ENCODE results near the gene XRCC1. TPM values are rescaled to one million over a fixed set of nuclear protein-coding genes. Genes with fewer than 3 reads are reported as not detected.

Gene XRCC1
- total and polyA plus RNA-seq, 2 of the 4 experiments (the other 2 are of a cell fraction): 12.5 to 21.3 TPM

GRCh38 chr19:43504426-43505185, 70.7 kb downstream of the XRCC1 start, which contains the start of gene PHLDB3:
TSS of gene PHLDB3 (minus strand) at chr19:43504746. CDS start at chr19:43504118, 628 bp downstream.
- no peak within 1 kb of the TSS for H2BK20ac ChIP-seq (ENCODE audit: low read depth, low read length)
- H3K4me1 ChIP-seq (ENCODE audit: control insufficient read depth, insufficient read depth, low read length): peaks cover 4% of the 10 kb centered on the region; the same call in 1 of the 2 replicates
- no peaks in the 10 kb centered on the region for H3K9me1 ChIP-seq (ENCODE audit: insufficient read depth, low read length)
- DNase-seq: peak; percentile 9
- WGBS, 2 experiments (ENCODE audit: extremely low coverage in 2 of 2, insufficient read length in 1 of 2): 0% methylated on average over 7 of the region's 42 CpGs; no CpG with 5 or more reads in 1 of the 2 experiments
- peaks cover 11% of the 10 kb centered on the region for H3K36me3 ChIP-seq (ENCODE audit: control insufficient read depth, insufficient read depth, low read length)
- peak within 1 kb of the TSS; percentile 88 for H3K4me3 ChIP-seq (ENCODE audit: insufficient read depth, low read depth, low read length)
- intact Hi-C loops (cut with micrococcal nuclease): no loop called here
- in situ Hi-C loops (cut with MboI; ENCODE audit: low sequenced_read_pairs): no loop called here
- no peak for TF ChIP-seq CTCF (conservative IDR thresholded peaks at IDR 0.05; ENCODE audit: low read depth, low read length)
- TF ChIP-seq USF2 (IDR thresholded peaks at IDR 0.05; ENCODE audit: low read depth, low read length): no peak
- peak; percentile 5; the same call in 1 of the 2 replicates for TF ChIP-seq MAZ (IDR thresholded peaks at IDR 0.05; ENCODE audit: borderline replicate concordance, low read depth, low read length)
- TF ChIP-seq BHLHE40 (IDR thresholded peaks at IDR 0.05; ENCODE audit: low read depth, low read length): no peak
- no peak within 1 kb of the TSS; the same call in 2 of the 3 replicates for H2BK15ac ChIP-seq (ENCODE audit: low read depth, low read length)
- peak within 1 kb of the TSS; percentile 7; the same call in 1 of the 2 replicates for H2AK5ac ChIP-seq (ENCODE audit: low read depth, low read length)
- H3K27ac ChIP-seq (ENCODE audit: insufficient read depth, low read length): peak within 1 kb of the TSS; percentile 82
- no peak within 1 kb of the TSS; the same call in 1 of the 2 replicates for H2BK120ac ChIP-seq (ENCODE audit: low read depth, low read length)
- H3K56ac ChIP-seq (ENCODE audit: extremely low read depth, insufficient read depth, low read length): peak within 1 kb of the TSS; percentile 55; the same call in 1 of the 2 replicates
- no TSS peak for BruUV-seq (replicated peaks)
- H3K23ac ChIP-seq (ENCODE audit: low read depth, low read length): peak within 1 kb of the TSS; percentile 25
- ChIA-PET CTCF (interaction anchor here (1.0 to 2.1 kb wide), 2 partner anchors 15 to 57 kb away, joined by 4 to 9 read pairs; no protein-coding TSS in a partner anchor), POLR2A (ENCODE audit: unreplicated experiment) (no interaction called here)
- H4K20me1 ChIP-seq (ENCODE audit: insufficient read depth, low read length): no peaks in the 10 kb centered on the region
- peak within 1 kb of the TSS; percentile 44 for H2BK5ac ChIP-seq (ENCODE audit: low read depth, low read length, poor library complexity, severe bottlenecking)
- H2AK9ac ChIP-seq (replicated peaks; ENCODE audit: low read depth, low read length, poor library complexity): peak within 1 kb of the TSS; percentile 84
- peak within 1 kb of the TSS; percentile 78 for H3K4me2 ChIP-seq (ENCODE audit: low read depth, low read length)
- no peaks in the 10 kb centered on the region for H3K9me3 ChIP-seq (ENCODE audit: control insufficient read depth, insufficient read depth, low read length)
- H3K79me1 ChIP-seq (ENCODE audit: low read depth in 1 of 2, low read length in 2 of 2): peaks cover 0 to 16% of the 10 kb centered on the region in 2 experiments; a peak in 3 of 4 replicates
- peak; percentile 52 for ATAC-seq (ENCODE audit: low read depth)
- H3K14ac ChIP-seq (replicated peaks; ENCODE audit: low read depth, low read length): peak within 1 kb of the TSS; percentile 73
- peak within 1 kb of the TSS; percentile 40; the same call in 1 of the 2 replicates for H3K18ac ChIP-seq (ENCODE audit: low read depth, low read length)
- dilution Hi-C loops (cut with HindIII; ENCODE audit: low sequenced_read_pairs, unreplicated experiment): no loop called here
- H2AFZ ChIP-seq (replicated peaks; ENCODE audit: low read length, poor library complexity): peak within 1 kb of the TSS; percentile 96
- H3K9ac ChIP-seq (ENCODE audit: low read depth, low read length): peak within 1 kb of the TSS; percentile 89
- H4K91ac ChIP-seq (ENCODE audit: insufficient read depth, low read depth, low read length): peak within 1 kb of the TSS; percentile 20; the same call in 1 of the 2 replicates
- peak within 1 kb of the TSS; percentile 24 to 86; a peak in 3 of 4 replicates for H4K8ac ChIP-seq (ENCODE audit: low read depth in 2 of 2, low read length in 2 of 2)
- no peaks in the 10 kb centered on the region for H3K27me3 ChIP-seq (ENCODE audit: control insufficient read depth, insufficient read depth, low read length)
- peak within 1 kb of the TSS; percentile 25 for H4K5ac ChIP-seq (ENCODE audit: low read depth, low read length)
- H3K4ac ChIP-seq (ENCODE audit: low read depth, low read length): peak within 1 kb of the TSS; percentile 62
